ENCODE data around the gene NAPEPLD.
"Not testable (repeated sequence)": the region's sequence is repeated elsewhere in the genome, so short reads cannot be mapped to it uniquely, and the experiment has no call there.

NAPEPLD gene
- 7.7 to 13.6 (median 9.1) reads per million in 4 experiments for total RNA-seq

DNA sequence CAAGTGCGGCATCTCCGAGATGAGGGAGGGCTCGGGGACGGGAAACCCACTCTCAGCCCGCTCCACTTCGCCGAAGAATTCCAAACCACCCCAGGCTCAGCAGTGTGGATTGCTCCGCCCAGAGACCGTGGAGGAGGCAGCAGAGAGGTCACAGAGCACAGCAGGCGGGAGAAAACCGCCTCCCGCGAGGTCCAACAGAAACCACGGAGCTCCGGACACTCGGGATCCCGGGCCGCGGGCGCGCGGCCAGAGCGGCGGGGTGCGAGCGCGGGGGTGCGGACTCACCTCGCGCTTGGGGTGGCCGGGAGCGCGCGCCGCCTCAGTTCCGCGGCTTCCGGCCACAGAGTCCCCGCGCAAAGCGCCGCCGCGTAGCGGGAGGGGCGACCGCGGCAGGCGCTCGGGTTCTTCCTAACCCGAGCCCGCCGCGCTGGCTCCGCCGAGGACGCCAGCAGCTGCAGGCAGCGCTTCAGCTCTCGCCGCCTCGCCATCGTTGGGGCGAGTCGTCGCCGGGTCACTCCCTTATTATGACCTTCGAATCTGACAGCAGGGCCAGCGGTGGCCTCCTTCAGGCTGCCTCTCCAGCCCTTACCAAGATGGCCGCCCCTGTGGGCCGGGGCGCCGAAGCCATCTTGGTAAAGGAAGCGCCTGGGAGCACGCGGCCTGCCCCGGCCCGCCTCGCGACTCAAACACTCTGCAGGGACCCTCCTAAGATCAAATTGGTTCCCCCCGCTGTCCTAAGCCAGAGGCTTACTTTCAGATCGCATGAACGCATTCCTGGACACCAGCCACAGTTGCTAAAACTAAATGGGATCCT is at the start of gene NAPEPLD:
TSS of gene NAPEPLD (minus strand) at position 106 of the 814 bp plus-strand sequence. CDS start 20,323 bp downstream, outside the sequence.
- peak; percentile 54 for DNase-seq

DNA sequence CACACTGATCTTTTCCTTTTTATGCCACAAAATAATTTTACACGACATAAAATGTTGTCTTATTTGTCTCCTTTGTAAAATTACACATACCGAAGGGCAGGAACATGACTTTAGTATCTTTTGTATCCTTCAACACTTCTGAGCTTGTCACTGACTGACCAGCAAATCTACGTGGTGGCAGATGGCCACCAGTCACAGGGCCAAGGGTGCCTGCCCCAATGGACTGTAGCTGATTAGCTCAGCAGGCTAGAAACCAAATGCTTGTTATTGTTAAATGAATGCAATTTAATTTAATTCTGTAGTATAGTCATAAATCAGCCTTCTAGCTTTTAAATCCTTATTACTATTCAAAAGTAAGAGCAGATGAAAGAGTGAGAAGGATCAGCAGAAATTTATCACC is 49.2 kb upstream of the NAPEPLD start:
- DNase-seq: not testable (repeated sequence)

- DNase-seq: not testable (repeated sequence)
These were observed 46.5 kb upstream of the NAPEPLD start for GRCh38 chr7:103195364-103195763.

- DNase-seq: not testable (repeated sequence)
These were observed 23.7 kb upstream of the NAPEPLD start for GRCh38 chr7:103172415-103173146.

DNA sequence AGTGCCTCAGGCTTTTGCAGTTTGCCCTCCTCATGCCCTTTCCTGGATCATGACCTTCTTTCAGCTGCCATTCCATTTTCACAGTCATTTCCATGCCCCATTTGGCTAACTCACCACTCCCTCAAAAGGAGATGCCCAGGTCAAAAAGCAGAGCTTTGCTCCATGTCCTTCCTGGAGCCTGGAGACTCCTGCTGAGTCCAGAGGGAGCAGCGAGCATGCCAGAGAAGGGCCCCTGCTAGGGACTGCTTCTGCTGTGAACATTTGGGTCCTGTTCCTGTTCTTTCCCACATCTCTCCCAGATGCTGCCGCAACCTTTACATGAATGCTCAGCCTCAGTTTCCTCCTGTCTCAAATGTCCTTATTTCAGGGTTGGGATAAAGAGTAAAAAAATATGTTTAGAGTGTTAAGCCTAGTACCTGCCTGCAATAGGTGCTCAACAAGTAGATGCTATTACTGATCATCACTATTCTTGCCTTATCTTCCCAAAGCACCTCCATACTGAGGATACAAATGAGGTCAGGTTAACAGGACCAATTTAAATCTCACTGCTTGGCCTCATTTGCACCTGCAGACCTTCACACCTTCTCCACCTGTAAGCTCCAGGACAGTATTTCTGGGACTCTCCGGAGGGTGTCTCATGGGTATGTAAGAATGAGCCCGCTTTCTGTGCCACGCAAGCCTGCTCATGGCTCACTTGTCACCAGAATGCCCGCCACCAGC is 23.0 kb upstream of the NAPEPLD start:
- not testable (repeated sequence) for DNase-seq

DNA sequence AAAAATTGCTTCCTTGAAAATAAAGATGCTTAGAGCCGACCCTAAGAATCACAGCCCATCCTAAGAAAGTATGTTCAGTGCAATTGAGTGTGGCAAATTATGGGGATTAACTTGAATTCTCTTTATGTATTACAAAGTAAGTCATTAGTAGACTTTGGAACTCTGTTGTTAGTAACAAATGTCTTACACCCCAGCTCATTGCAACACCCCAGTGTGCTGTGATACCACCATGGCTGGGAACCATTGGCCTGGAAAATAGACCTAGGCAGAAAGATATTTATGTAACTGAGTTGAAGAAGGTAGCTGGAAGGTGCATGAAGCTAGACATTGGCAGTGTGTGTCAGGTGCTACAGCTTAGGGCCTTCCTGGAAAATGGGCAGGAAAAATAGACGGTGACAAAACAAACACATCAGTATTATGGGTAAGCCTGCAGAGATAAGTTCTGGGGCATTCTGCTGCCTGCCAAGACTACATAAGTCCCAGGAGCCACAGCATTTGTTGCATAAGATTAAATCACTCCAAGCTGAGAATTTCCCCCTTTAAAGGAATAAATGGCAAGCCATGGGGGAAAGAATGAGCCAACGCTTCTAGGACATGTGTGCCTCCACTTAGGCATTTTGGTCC is 18.1 kb upstream of the NAPEPLD start:
- DNase-seq: not testable (repeated sequence)

GRCh38 chr7:103163087-103163825 is 14.4 kb upstream of the NAPEPLD start:
- DNase-seq: not testable (repeated sequence)

GRCh38 chr7:103162641-103163040 is 13.7 kb upstream of the NAPEPLD start:
- not testable (repeated sequence) for DNase-seq

- DNase-seq: not testable (repeated sequence)
These were observed 13.2 kb upstream of the NAPEPLD start for GRCh38 chr7:103161998-103162616.

DNA sequence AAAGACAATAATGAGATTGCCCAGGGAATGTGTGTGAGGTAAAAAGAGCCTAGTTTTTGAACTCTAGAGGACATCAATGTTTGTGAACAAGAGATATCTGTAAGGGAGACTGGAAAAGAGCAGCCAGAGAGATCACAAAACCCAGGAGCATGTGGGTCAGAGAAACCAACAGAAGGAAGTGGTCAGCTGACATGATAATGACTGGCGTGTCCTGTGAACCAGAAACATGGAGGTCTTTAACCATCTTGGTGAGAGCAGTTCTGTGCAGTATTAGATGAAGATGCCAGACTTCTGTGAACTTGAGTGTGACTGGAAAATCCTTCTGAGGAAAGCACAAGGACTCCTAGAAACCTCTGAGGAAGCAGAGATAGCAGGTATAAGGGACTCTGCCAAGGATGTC is 10.2 kb upstream of the NAPEPLD start:
- DNase-seq: not testable (repeated sequence)

- DNase-seq: not testable (repeated sequence)
These were observed 6.6 kb upstream of the NAPEPLD start for GRCh38 chr7:103155331-103156024.

- no peak for DNase-seq
These were observed 5.1 kb upstream of the NAPEPLD start for GRCh38 chr7:103154042-103154441.

GRCh38 chr7:103152744-103153617 is 4.1 kb upstream of the NAPEPLD start:
- not testable (repeated sequence) for DNase-seq

DNA sequence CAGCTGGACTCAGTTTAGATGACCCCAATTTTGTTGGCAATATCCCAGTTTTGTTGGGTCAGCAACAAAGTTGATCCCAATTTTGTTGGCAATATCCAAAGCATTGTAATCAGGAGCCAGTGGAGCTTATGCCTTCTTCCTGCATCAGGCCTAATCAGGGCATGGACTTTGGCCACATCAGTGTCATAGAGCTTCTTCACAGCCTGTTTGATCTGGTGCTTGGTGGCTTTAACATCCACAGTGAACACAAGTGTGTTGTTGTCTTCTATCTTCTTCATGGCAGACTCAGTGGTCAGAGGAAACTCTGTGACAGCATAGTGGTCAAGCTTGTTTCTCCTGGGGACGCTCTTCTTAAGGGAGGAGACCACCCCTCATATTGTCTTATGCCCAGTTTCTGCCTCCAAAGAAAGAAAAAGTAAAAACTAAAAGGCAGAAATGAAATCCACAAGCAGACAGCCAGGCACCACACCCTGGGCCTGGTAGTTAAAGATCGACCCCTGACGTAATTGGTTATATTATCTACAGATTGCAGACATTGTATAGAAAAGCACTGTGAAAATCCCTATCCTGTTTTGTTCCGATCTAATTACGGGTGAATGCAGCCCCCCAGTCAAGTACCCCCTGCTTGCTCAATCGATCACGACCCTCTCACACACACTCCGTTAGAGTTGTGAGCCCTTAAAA is 3.2 kb upstream of the NAPEPLD start:
- DNase-seq: not testable (repeated sequence)

DNA sequence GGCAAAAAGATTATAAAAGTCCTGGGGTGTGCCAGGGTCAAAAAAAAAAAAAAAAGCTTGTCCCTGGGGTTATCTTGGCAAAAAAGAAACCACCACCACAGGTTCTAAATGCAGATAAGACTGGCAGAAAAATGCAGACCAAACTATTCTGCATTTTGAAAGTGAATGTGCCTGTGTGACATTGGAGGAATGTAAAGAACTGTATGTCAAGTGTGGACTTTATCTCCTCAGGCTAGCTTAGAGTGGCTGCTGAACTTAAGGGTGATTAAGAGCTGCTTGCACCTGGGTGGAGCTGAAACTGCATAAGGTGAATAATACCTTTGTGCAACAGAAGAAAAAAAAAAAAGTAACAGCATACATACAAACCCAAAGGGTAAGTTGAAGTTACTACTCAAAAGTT is 1.3 kb upstream of the NAPEPLD start:
- no peak for DNase-seq

- DNase-seq: no peak
These were observed 895 bp upstream of the NAPEPLD start for GRCh38 chr7:103149808-103150180.

DNA sequence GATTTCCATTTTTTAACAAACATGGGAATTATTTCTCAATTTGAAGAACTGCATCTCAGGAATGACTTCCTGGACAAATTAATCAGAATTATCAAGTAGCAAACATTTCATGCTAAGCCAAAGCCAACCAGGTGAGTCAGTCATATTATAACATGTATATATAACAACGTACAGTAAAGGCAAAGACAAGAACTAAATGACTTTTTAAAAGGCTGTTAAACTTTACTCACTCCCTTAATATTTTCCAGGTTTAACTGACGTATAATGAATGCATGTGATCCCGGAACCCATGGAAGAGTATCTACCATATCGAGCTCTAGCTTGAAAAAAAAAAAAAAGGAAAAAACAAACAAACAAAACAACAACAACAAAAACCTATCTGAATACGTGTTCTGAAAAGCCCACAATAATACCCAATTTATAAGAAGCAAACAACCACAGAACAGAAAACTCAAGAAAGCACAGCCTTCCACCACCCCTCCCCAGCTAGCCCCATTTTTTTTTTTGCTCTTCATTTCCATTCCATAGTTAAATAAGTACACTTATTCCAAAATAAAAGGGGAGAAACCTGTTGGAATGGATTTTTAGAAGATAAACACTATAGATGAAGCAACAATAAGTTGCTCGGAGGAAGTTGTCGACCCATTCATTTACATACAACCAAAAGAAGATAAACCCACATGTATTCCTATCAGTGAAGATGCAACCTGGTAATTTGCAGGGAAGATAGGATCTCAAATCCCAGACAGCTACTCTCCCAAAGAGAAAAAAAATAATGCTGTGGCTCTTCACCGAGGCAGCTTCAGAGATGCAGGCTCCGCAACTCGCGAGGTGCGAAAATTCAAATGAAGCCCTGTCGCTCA is 537 bp downstream of the NAPEPLD start:
- DNase-seq: no peak

DNA sequence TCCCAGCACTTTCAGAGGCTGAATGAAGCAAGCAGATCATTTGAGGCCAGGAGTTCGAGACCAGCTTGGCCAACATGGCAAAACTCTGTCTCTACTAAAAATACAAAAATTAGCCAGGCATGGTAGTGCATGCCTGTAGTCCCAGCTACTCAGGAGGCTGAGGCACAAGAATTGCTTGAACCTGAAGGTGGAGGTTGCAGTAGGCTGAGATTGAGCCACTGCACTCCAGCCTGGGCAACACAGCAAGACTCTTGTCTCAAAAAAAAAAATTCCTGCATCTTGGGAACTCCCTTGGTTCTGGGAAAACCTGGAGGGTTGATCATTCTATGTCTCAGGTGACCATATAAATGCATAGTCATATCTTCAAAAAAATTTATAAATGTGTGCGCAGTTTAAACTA is 4.1 kb downstream of the NAPEPLD start:
- DNase-seq: not testable (repeated sequence)
